Stimulated activated CD4-positive, alpha-beta T cell treated with anti-CD3 and anti-CD28 coated beads, Interleukin-1b, Interleukin-23, amount 100 ng/mL, for 24 hours (primary cell): ENCODE results near the gene STK33.

Source experiments
- DNase-seq, 4 experiments: peaks; one replicate each; pipeline ENCODE4 v3.0.0-alpha.2; 2020; ENCODE audit warnings: low read depth in 4 of 4, low spot score in 1 of 4

The STK33 gene

DNA sequence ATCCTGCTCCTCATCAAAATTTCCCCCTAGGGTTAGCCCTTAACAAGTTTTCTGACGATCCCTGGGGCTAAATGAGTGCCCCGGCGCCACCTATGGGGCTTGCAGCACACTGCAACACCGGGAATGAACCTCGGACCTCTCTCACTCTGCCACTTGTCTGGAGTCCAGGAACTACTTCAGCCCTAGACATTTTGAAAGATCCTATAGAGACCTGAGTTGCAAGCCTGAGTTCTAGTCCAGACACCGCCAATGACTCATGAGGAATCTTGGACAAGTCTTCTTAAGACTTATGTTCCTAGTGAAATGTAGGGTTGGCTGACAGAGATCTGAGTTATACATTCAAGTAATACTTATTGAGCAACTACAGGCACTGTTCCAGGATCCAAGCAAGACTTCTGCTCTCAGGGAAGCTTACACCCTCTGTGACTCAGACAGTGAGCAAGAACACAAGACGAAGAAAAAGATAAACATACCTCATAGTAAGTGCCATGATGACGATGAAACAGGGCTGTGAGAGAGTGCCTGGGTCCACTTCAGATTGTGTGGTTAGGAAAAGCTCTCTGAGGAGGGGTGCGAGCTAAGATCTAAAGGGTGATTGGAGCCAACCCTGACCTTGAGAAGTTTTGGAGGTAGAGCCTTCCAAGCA lies 10.2 kb upstream of the STK33 start:
- peak in 2 of 4 experiments; percentile 7 to 16 for DNase-seq

GRCh38 chr11:8603696-8604077 lies 9.7 kb upstream of the STK33 start:
- DNase-seq, result no peak

- DNase-seq, result no peak
Measured at GRCh38 chr11:8601376-8602133, 7.5 kb upstream of the STK33 start.

GRCh38 chr11:8598506-8598905 lies 4.5 kb upstream of the STK33 start:
- DNase-seq, result no peak

DNA sequence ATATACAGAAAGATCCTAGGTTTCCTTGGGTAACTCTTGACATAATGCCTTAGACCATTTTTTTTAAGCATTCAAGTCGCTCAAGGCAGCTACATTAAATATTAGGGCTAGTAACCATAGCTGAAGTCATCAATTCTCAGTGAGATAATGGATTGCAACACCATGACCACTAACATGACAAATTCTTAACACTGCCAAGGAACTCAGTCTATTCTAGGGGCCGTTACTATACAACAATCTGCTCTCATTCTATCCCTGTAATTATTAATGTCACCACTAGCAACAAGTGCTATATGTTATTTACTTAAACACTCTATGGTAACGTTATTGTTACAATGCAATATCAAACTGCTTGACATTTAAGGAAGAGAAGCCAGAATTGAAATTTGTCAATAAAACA lies 3.2 kb upstream of the STK33 start:
- no peak for DNase-seq

GRCh38 chr11:8596504-8597046 lies 2.5 kb upstream of the STK33 start:
- no peak for DNase-seq

- DNase-seq, result no peak
Measured at GRCh38 chr11:8593455-8593854, 573 bp downstream of the STK33 start.

- DNase-seq, result no peak
Measured at GRCh38 chr11:8587915-8588314, 6.1 kb downstream of the STK33 start.

GRCh38 chr11:8586805-8587204 lies 7.2 kb downstream of the STK33 start:
- no peak for DNase-seq

DNA sequence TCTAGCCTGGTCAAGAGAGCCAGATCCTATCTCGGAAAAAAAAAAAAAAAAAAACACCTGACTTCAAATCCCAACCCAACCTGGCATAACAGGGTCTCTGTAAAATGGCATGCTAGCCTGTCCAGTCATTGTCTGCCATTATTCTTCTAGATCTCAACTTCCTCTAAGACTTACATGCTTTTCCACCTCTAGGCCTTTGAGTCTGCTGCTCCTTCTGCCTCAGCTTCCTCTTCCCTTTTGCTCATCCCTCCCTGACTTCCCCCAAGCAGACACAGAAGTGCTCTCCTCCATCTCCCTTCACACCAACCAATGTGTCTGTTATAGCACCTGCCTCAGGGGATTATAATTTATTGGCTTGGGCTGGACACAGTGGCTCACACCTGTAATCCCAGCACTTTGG lies 7.8 kb downstream of the STK33 start:
- DNase-seq, result no peak

GRCh38 chr11:8584511-8584910 lies 9.5 kb downstream of the STK33 start:
- no peak for DNase-seq

DNA sequence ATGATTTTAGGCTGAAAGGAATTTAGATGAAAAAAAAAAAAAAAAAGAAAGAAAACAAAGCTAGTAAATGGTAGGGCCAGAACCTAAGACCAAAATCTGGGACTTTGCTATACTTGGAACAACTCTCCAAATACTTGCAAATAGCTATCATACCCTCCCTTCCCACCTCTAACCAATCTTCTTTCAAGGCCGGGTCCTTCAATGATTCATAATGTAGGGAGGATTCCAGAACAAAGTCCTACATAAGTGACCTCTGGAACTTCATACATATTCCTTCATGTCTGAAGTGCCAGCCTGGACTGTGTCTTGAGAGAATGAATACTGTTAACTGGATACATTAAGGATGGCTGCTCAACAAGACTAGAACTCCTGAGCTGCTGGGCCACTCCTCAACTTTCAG lies 9.9 kb downstream of the STK33 start:
- DNase-seq, result no peak

DNA sequence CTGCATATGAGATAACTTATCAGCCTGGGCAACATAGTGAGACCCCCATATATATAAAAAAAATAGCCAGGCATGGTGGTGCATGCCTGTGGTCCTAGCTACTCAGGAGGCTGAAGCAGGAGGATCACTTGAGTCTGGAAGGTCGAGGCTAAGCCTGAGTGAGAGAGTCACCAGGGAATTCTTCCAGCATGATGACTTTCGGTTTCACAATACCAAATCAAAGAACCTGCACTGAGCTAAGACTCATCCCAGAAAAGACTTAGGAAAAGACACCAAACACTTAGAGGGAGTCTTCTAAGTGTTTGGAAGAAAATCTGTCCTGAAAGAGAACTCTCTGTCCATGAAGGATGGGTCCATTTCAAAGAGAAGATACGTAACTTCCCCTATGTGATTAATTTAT lies 12.7 kb downstream of the STK33 start:
- DNase-seq, result no peak

GRCh38 chr11:8577791-8578581 lies 16.0 kb downstream of the STK33 start:
- no peak for DNase-seq

- DNase-seq, result no peak
Measured at GRCh38 chr11:8574798-8575197, 19.2 kb downstream of the STK33 start.

GRCh38 chr11:8573777-8574176 lies 20.3 kb downstream of the STK33 start:
- DNase-seq, result no peak

GRCh38 chr11:8567602-8568198 lies 26.3 kb downstream of the STK33 start:
- DNase-seq, result no peak

DNA sequence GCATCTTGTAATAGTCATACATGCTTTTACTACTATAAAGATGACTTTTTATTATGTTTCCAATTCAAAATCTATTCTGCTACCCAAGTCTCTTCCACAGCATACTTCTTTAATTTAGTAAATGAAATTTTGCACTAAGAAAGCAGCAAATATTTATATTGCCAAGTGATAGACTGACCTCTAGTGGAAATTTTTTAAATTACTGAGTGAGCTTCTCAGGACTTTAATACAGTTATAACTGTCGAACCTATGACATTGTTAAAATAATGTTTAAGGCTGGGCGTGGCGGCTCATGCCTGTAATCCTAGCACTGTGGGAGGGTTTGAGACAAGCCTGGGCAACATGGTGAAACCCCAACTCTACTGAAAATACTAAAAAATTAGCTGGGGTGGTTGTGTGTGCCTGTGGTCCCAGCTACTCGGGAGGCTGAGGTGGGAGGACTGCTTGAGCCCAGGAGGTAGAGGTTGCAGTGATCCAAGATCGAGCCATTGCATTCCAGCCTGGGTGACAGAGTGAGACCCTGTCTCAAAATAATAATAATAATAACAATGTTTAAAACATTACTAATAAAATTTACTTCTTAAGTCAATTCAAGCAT lies 27.3 kb downstream of the STK33 start:
- no peak for DNase-seq

DNA sequence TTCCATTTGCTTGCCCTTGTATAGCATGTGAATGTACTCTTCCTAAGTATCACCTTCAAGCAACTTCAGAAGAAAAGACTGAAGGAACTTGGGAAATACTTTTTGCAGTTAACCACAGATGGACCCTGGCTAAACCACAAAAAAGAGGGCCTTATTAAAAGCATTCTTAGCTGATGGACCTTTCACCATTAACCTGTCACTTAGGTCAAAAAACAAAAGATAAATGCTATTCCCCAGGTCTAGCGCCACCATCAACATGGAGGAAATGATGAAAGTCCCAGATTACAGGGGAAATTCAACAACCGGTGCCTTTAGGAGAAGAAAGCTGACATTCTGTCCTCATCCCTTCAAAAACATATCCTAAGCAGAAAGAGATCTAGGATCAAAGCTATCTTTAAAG lies 29.5 kb downstream of the STK33 start:
- no peak for DNase-seq

GRCh38 chr11:8561461-8561860 lies 32.6 kb downstream of the STK33 start:
- DNase-seq, result no peak

- no peak for DNase-seq
Measured at GRCh38 chr11:8558436-8558835, 35.6 kb downstream of the STK33 start.
